ENCODE measurements around the gene ZNF597.

- no peak for TF ChIP-seq CTCF (conservative IDR thresholded peaks at IDR 0.05; ENCODE audit: low read length)
- TF ChIP-seq EZH2phosphoT487 (IDR thresholded peaks at IDR 0.05; ENCODE audit: borderline replicate concordance, low read depth, low read length): no peak
Observed at GRCh38 chr16:3454093-3454492, 10.8 kb upstream of the ZNF597 start.
